ENCODE data around the gene LCE1F.

LCE1F gene

DNA sequence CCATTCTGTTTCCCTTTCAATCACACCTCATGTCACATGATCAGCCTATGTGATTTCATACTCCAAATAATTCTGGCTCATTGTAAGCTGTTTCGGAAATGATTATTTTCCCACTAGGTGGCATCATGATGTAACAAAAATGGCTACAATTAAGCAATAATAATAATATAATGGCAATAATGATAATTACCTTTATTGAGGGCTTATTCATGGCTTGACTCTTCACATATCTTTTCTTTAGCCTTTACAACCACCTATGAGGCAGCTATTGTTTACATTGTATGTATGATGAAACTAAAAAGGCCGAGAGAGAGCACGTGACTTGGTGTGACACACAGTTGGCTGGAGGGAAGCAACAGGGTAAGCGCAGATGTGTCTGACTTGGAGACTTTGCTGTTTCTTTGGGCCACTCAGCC, 29.6 kb upstream of the LCE1F start:
- no peak for DNase-seq (ENCODE audit: low spot score)
- Histone ChIP-seq H2BK12ac (ENCODE audit: low read length) (no peak overlapping the region), H3K9ac (ENCODE audit: low read depth, low read length, poor library complexity) (no peak overlapping the region), H3K79me1 (ENCODE audit: low read depth, low read length) (no peaks in the 10 kb centered on the region), H3K18ac (ENCODE audit: low read length) (no peak overlapping the region), H2BK15ac (ENCODE audit: low read length) (no peak overlapping the region), H4K91ac (ENCODE audit: low read depth, low read length, poor library complexity) (no peak overlapping the region), H3K4me1 (ENCODE audit: control insufficient read depth in 2 of 2, insufficient read depth in 1 of 2, low read depth in 1 of 2, low read length in 2 of 2) (no peaks in the 10 kb centered on the region), H2BK120ac (ENCODE audit: low read depth, low read length) (no peak overlapping the region), H3K27me3 (ENCODE audit: control insufficient read depth in 3 of 3, insufficient read depth in 3 of 3, low read depth in 1 of 3, low read length in 3 of 3) (no peaks in the 10 kb centered on the region), H3K9me3 (replicated peaks in 1 of 2; ENCODE audit: control insufficient read depth in 2 of 2, insufficient read depth in 1 of 2, low read depth in 1 of 2, low read length in 2 of 2) (peaks cover 0 to 27% of the 10 kb centered on the region in 2 donors), H3K4me3 (ENCODE audit: low read length in 2 of 2) (no peak overlapping the region), H3K4ac (ENCODE audit: low read length) (no peak overlapping the region), H4K8ac (ENCODE audit: low read depth, low read length) (no peak overlapping the region), H2BK5ac (ENCODE audit: low read length) (no peak overlapping the region), H3K36me3 (replicated peaks in 1 of 2; ENCODE audit: control insufficient read depth in 2 of 2, insufficient read depth in 2 of 2, low read length in 2 of 2) (no peaks in the 10 kb centered on the region), H2AFZ (ENCODE audit: low read length) (no peak overlapping the region), H3K14ac (ENCODE audit: low read length) (no peak overlapping the region), H3K27ac (replicated peaks; ENCODE audit: low read length) (no peak overlapping the region), H3K23ac (ENCODE audit: low read depth, low read length, poor library complexity) (no peak overlapping the region), H2AK5ac (ENCODE audit: low read depth, low read length) (no peak overlapping the region), H3K4me2 (ENCODE audit: insufficient read depth, low read length, poor library complexity, severe bottlenecking) (no peak overlapping the region)
- no CpG with 5 or more reads among the region's 4 CpGs for WGBS, 2 donors (ENCODE audit: extremely low coverage in 2 of 2, insufficient read length in 2 of 2, insufficient replicate concordance in 1 of 2)

DNA sequence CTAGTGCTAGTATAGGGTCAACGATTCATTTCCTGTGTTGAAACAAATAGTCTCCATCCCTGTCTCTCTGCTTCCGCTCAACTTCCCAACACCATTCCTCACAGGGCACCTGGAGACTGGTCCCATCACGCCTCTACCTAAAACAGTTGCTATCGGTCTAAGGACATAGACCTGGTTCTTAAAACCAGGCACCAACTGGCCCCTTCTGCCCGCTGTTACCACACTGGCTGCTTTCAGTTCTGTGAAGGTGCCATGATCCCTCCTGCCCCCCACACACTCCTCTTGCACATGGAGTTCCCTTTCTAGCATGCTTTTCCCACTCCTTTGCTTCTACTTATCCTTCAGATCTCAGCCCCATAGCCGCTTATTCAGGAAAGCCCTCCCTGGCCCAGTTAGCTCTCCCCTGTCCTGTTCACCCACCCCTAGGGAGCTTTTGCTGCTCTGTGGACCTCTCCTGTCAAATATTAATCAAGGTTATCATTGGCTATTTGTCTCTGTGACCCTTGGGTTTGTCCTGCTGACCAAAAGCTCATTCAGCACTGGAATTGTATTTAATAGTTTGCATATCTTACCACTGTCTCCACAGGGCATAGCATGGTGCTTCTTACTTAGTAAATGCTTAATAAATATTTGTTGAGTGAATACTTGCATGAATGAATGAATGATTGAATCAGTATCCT, 29.0 kb upstream of the LCE1F start:
- WGBS, 2 donors (ENCODE audit: extremely low coverage in 2 of 2, insufficient read length in 2 of 2, insufficient replicate concordance in 1 of 2) = no CpG with 5 or more reads among the region's 6 CpGs
- Histone ChIP-seq H2BK120ac (ENCODE audit: low read depth, low read length) (no peak overlapping the region), H4K91ac (ENCODE audit: low read depth, low read length, poor library complexity) (no peak overlapping the region), H3K27ac (replicated peaks; ENCODE audit: low read length) (no peak overlapping the region), H2BK15ac (ENCODE audit: low read length) (no peak overlapping the region), H3K18ac (ENCODE audit: low read length) (no peak overlapping the region), H3K4ac (ENCODE audit: low read length) (no peak overlapping the region), H3K4me2 (ENCODE audit: insufficient read depth, low read length, poor library complexity, severe bottlenecking) (no peak overlapping the region), H2BK5ac (ENCODE audit: low read length) (no peak overlapping the region), H3K27me3 (ENCODE audit: control insufficient read depth in 3 of 3, insufficient read depth in 3 of 3, low read depth in 1 of 3, low read length in 3 of 3) (no peaks in the 10 kb centered on the region), H3K36me3 (replicated peaks in 1 of 2; ENCODE audit: control insufficient read depth in 2 of 2, insufficient read depth in 2 of 2, low read length in 2 of 2) (no peaks in the 10 kb centered on the region), H3K9ac (ENCODE audit: low read depth, low read length, poor library complexity) (no peak overlapping the region), H3K4me1 (ENCODE audit: control insufficient read depth in 2 of 2, insufficient read depth in 1 of 2, low read depth in 1 of 2, low read length in 2 of 2) (no peaks in the 10 kb centered on the region), H3K4me3 (ENCODE audit: low read length in 2 of 2) (no peak overlapping the region), H2AFZ (ENCODE audit: low read length) (no peak overlapping the region), H2BK12ac (ENCODE audit: low read length) (no peak overlapping the region), H4K8ac (ENCODE audit: low read depth, low read length) (no peak overlapping the region), H2AK5ac (ENCODE audit: low read depth, low read length) (no peak overlapping the region), H3K79me1 (ENCODE audit: low read depth, low read length) (no peaks in the 10 kb centered on the region), H3K9me3 (replicated peaks in 1 of 2; ENCODE audit: control insufficient read depth in 2 of 2, insufficient read depth in 1 of 2, low read depth in 1 of 2, low read length in 2 of 2) (peaks cover 0 to 29% of the 10 kb centered on the region in 2 donors), H3K23ac (ENCODE audit: low read depth, low read length, poor library complexity) (no peak overlapping the region), H3K14ac (ENCODE audit: low read length) (no peak overlapping the region)
- no peak for DNase-seq (ENCODE audit: low spot score)

GRCh38 chr1:152747831-152748230, 27.1 kb upstream of the LCE1F start:
- H2AFZ ChIP-seq (ENCODE audit: low read length) = no peak overlapping the region
- no peaks in the 10 kb centered on the region for H3K79me1 ChIP-seq (ENCODE audit: low read depth, low read length)
- H2BK15ac ChIP-seq (ENCODE audit: low read length) = no peak overlapping the region
- H3K23ac ChIP-seq (ENCODE audit: low read depth, low read length, poor library complexity) = no peak overlapping the region
- no peaks in the 10 kb centered on the region for H3K27me3 ChIP-seq (ENCODE audit: control insufficient read depth in 3 of 3, insufficient read depth in 3 of 3, low read depth in 1 of 3, low read length in 3 of 3)
- no peak overlapping the region for H3K14ac ChIP-seq (ENCODE audit: low read length)
- H3K36me3 ChIP-seq (replicated peaks in 1 of 2; ENCODE audit: control insufficient read depth in 2 of 2, insufficient read depth in 2 of 2, low read length in 2 of 2) = no peaks in the 10 kb centered on the region
- H4K8ac ChIP-seq (ENCODE audit: low read depth, low read length) = no peak overlapping the region
- no CpG with 5 or more reads among the region's 1 CpG for WGBS, 2 donors (ENCODE audit: extremely low coverage in 2 of 2, insufficient read length in 2 of 2, insufficient replicate concordance in 1 of 2)
- H2BK12ac ChIP-seq (ENCODE audit: low read length) = no peak overlapping the region
- H2BK5ac ChIP-seq (ENCODE audit: low read length) = no peak overlapping the region
- H3K4ac ChIP-seq (ENCODE audit: low read length) = no peak overlapping the region
- no peak overlapping the region for H2BK120ac ChIP-seq (ENCODE audit: low read depth, low read length)
- H3K4me1 ChIP-seq (ENCODE audit: control insufficient read depth in 2 of 2, insufficient read depth in 1 of 2, low read depth in 1 of 2, low read length in 2 of 2) = no peaks in the 10 kb centered on the region
- H3K9ac ChIP-seq (ENCODE audit: low read depth, low read length, poor library complexity) = no peak overlapping the region
- no peak overlapping the region for H3K4me2 ChIP-seq (ENCODE audit: insufficient read depth, low read length, poor library complexity, severe bottlenecking)
- DNase-seq (ENCODE audit: low spot score) = no peak
- no peak overlapping the region for H3K4me3 ChIP-seq (ENCODE audit: low read length in 2 of 2)
- H3K18ac ChIP-seq (ENCODE audit: low read length) = no peak overlapping the region
- peaks cover 0 to 24% of the 10 kb centered on the region in 2 donors for H3K9me3 ChIP-seq (replicated peaks in 1 of 2; ENCODE audit: control insufficient read depth in 2 of 2, insufficient read depth in 1 of 2, low read depth in 1 of 2, low read length in 2 of 2)
- H2AK5ac ChIP-seq (ENCODE audit: low read depth, low read length) = no peak overlapping the region
- H4K91ac ChIP-seq (ENCODE audit: low read depth, low read length, poor library complexity) = no peak overlapping the region
- H3K27ac ChIP-seq (replicated peaks; ENCODE audit: low read length) = no peak overlapping the region

DNA sequence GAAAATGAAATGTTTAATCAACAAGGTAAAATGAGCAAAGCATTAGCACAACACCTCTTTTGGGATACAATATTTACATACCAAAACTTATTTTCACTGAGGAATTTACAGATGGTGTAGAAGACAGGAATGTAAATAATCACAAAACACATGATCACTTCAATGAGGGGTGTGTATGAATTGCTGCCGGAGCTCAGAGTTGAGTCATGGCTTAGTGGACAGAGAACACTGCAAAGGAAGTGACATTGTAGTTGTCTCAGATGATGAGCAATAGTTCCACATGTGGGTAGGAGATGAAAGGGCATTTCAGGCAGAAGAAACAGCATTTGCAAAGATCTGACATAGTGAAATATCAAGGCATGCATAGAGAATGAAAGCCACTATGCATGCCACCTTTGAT, 22.7 kb upstream of the LCE1F start:
- Histone ChIP-seq H3K14ac (ENCODE audit: low read length) (no peak overlapping the region), H2BK12ac (ENCODE audit: low read length) (no peak overlapping the region), H4K91ac (ENCODE audit: low read depth, low read length, poor library complexity) (no peak overlapping the region), H3K23ac (ENCODE audit: low read depth, low read length, poor library complexity) (no peak overlapping the region), H3K4me3 (ENCODE audit: low read length in 2 of 2) (no peak overlapping the region), H4K8ac (ENCODE audit: low read depth, low read length) (no peak overlapping the region), H2AFZ (ENCODE audit: low read length) (no peak overlapping the region), H3K9ac (ENCODE audit: low read depth, low read length, poor library complexity) (no peak overlapping the region), H3K4ac (ENCODE audit: low read length) (no peak overlapping the region), H2BK15ac (ENCODE audit: low read length) (no peak overlapping the region), H3K79me1 (ENCODE audit: low read depth, low read length) (no peaks in the 10 kb centered on the region), H3K27me3 (ENCODE audit: control insufficient read depth in 3 of 3, insufficient read depth in 3 of 3, low read depth in 1 of 3, low read length in 3 of 3) (no peaks in the 10 kb centered on the region), H2BK5ac (ENCODE audit: low read length) (no peak overlapping the region), H2BK120ac (ENCODE audit: low read depth, low read length) (no peak overlapping the region), H3K27ac (replicated peaks; ENCODE audit: low read length) (no peak overlapping the region), H3K4me2 (ENCODE audit: insufficient read depth, low read length, poor library complexity, severe bottlenecking) (no peak overlapping the region), H3K9me3 (replicated peaks in 1 of 2; ENCODE audit: control insufficient read depth in 2 of 2, insufficient read depth in 1 of 2, low read depth in 1 of 2, low read length in 2 of 2) (peaks cover 0 to 14% of the 10 kb centered on the region in 2 donors), H2AK5ac (ENCODE audit: low read depth, low read length) (no peak overlapping the region), H3K18ac (ENCODE audit: low read length) (no peak overlapping the region), H3K4me1 (ENCODE audit: control insufficient read depth in 2 of 2, insufficient read depth in 1 of 2, low read depth in 1 of 2, low read length in 2 of 2) (no peaks in the 10 kb centered on the region), H3K36me3 (replicated peaks in 1 of 2; ENCODE audit: control insufficient read depth in 2 of 2, insufficient read depth in 2 of 2, low read length in 2 of 2) (no peaks in the 10 kb centered on the region)
- no peak for DNase-seq (ENCODE audit: low spot score)
- WGBS, 2 donors (ENCODE audit: extremely low coverage in 2 of 2, insufficient read length in 2 of 2, insufficient replicate concordance in 1 of 2) = no CpG with 5 or more reads among the region's 1 CpG

All from neuronal stem cell (in vitro differentiated cells).